ENCODE results near the gene SAMD11.
"Not testable (repeated sequence)": the region's sequence is repeated elsewhere in the genome, so short reads cannot be mapped to it uniquely, and the experiment has no call there.

SAMD11 gene

DNA sequence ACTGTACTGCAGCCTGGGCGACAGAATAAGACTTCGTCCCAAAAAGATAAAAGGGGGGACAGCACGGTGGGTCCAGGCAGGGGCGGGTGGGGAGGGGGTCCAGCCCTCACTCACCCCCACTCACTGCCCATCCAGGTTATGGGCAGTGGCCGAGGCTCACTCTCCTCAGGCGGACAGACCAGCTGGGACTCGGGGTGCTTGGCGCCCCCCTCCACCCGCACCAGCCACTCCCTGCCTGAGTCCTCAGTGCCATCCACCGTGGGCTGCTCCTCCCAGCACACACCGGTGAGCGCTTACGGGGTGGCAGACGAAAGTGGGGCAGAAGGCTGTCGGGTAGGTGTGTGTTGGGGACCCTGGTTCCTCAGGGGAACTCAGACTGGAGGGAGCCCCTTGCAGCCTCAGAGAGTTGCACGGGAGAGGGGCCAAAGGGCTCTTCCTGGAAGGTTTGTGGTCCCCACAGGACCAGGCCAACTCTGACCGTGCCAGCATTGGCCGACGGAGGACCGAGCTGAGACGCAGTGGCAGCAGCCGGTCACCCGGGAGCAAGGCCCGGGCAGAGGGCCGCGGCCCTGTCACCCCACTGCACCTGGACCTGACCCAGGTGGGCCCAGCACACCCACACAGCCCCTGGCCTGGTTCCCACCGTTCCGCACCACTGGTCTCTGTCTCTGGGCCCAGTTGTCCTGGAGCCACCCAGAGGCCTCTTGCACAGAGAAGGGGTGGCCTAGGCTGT is 49.2 kb downstream of the SAMD11 start:
- H3K27ac Mint-ChIP-seq: no peak overlapping the region
- peaks cover 7% of the 10 kb centered on the region for H3K4me1 Mint-ChIP-seq
- CTCF ChIA-PET: no interaction called here
- H3K4me3 Mint-ChIP-seq: no peak overlapping the region
- H3K36me3 Mint-ChIP-seq: no peaks in the 10 kb centered on the region
- H3K9me3 Mint-ChIP-seq: peaks cover 7% of the 10 kb centered on the region
- H3K27me3 Mint-ChIP-seq: peaks cover 70% of the 10 kb centered on the region
- DNase-seq: no peak

DNA sequence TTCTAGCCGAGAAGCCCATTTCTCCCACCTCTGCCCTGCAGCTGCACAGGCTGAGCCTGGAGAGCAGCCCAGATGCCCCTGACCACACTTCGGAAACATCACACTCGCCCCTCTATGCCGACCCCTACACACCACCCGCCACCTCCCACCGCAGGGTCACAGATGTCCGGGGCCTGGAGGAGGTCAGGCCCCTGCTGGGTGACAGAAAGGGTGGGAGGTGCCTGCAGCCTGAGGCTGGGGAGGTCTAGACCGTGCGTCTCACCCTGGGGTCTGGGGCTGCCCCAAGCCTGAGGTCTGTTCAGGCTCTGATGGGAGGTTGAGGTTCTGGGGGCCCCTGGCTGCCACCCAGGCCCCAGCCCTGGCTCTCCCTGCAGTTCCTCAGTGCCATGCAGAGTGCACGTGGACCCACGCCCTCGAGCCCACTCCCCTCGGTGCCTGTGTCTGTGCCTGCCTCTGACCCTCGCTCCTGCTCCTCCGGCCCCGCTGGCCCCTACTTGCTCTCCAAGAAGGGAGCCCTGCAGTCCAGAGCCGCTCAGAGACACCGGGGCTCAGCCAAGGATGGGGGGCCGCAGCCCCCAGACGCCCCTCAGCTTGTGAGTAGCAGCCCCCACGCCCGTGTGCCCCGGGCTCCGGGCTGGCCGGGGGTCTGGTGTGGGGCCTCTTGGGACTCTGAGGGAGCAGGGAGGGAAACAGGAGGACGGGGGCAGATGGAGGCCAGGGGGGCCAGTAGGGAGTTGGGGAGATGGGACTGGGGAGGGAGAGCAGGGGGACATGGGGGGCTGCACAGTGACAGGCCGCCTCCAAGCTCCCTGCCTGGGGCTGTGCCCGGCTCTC is 50.0 kb downstream of the SAMD11 start:
- Mint-ChIP-seq H3K27ac (no peak overlapping the region), H3K4me1 (peaks cover 10% of the 10 kb centered on the region), H3K36me3 (peaks cover 3% of the 10 kb centered on the region), H3K4me3 (no peak overlapping the region), H3K9me3 (peaks cover 10% of the 10 kb centered on the region), H3K27me3 (peaks cover 67% of the 10 kb centered on the region)
- CTCF ChIA-PET: interaction anchor here (3.1 kb wide), 1 partner anchor 68 kb away, joined by 17 read pairs; no protein-coding TSS in a partner anchor
- no peak for DNase-seq

DNA sequence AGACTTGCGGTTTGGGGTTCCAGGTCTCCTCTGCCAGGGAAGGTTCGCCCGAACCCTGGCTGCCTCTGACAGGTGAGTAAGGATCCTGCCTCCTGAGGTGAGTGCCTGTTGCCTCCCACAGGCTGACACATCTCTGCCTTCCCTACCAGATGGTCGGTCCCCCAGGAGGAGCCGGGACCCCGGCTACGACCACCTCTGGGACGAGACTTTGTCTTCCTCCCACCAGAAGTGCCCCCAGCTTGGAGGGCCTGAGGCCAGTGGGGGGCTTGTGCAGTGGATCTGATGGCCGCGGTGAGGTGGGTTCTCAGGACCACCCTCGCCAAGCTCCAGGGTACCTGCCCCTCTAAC is 50.5 kb downstream of the SAMD11 start:
- H3K27ac Mint-ChIP-seq: no peak overlapping the region
- peaks cover 10% of the 10 kb centered on the region for H3K4me1 Mint-ChIP-seq
- H3K36me3 Mint-ChIP-seq: peaks cover 3% of the 10 kb centered on the region
- CTCF ChIA-PET: interaction anchor here (3.1 kb wide), 1 partner anchor 69 kb away, joined by 17 read pairs; no protein-coding TSS in a partner anchor
- H3K4me3 Mint-ChIP-seq: no peak overlapping the region
- H3K27me3 Mint-ChIP-seq: peaks cover 65% of the 10 kb centered on the region
- no peak for DNase-seq
- peaks cover 9% of the 10 kb centered on the region for H3K9me3 Mint-ChIP-seq

DNA sequence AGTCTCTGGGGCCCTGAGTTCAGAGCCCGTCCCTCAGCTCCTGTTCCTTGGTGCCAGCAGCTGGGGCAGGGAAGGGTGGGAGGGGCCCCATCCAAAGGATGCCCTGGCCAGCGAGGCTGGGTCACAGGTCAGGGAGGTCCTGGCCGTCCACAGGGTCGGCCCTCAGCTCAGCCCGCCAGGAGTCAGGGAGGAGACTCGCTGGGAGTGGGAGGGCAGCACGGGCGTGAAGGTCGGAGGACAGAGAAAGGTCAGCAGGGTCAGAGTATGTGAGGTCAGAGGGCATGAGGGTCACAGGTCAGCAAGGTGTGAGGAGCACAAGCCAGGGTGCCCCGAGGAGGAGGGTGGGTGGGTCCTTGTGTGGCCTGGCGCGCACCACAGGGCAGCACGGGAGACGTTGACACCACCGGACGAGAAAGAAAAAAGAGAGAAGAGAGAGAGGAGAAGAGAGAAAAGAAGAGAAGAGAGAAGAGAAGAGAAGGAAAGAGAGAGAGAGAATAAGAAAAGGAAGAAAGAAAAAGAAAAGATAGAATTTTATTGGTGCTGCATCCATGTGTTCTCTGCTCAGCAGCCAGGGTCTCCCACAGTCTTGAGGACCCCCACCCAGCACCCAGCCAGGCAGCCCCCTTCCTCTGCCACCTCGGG is 51.1 kb downstream of the SAMD11 start:
- Mint-ChIP-seq H3K4me3 (no peak overlapping the region), H3K36me3 (peaks cover 3% of the 10 kb centered on the region), H3K4me1 (peaks cover 10% of the 10 kb centered on the region), H3K9me3 (peaks cover 4% of the 10 kb centered on the region), H3K27me3 (peaks cover 62% of the 10 kb centered on the region), H3K27ac (no peak overlapping the region)
- DNase-seq: no peak
- CTCF ChIA-PET: interaction anchor here (3.1 kb wide), 1 partner anchor 69 kb away, joined by 17 read pairs; no protein-coding TSS in a partner anchor

DNA sequence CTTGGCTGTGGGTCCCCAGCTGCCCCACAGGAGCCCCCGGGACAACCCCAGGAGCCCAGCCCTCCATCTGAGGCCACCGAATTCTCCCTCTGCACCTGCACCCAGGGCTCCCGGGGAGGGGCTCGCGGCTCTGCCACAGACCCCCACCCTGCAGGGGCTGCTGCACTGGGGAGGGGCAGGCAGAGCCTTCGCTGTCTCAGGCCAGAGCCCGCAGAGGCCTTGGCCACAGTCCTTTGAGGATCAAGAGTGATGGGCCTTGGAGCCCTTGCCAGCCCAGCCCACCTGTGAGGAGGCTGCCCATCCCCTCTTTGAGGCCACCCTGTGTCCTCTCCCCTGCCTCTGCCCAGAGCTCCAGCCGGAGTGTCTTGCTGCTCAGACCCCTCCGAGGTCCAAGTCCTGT is 51.6 kb downstream of the SAMD11 start:
- no peak for DNase-seq
- peaks cover 56% of the 10 kb centered on the region for H3K27me3 Mint-ChIP-seq
- H3K4me3 Mint-ChIP-seq: no peak overlapping the region
- peaks cover 10% of the 10 kb centered on the region for H3K4me1 Mint-ChIP-seq
- H3K36me3 Mint-ChIP-seq: peaks cover 3% of the 10 kb centered on the region
- peaks cover 4% of the 10 kb centered on the region for H3K9me3 Mint-ChIP-seq
- H3K27ac Mint-ChIP-seq: peak overlapping the region; percentile 52
- CTCF ChIA-PET: interaction anchor here (1.3 to 3.1 kb wide), 3 partner anchors 35 to 70 kb away, joined by 3 to 17 read pairs (median 3); no protein-coding TSS in a partner anchor

DNA sequence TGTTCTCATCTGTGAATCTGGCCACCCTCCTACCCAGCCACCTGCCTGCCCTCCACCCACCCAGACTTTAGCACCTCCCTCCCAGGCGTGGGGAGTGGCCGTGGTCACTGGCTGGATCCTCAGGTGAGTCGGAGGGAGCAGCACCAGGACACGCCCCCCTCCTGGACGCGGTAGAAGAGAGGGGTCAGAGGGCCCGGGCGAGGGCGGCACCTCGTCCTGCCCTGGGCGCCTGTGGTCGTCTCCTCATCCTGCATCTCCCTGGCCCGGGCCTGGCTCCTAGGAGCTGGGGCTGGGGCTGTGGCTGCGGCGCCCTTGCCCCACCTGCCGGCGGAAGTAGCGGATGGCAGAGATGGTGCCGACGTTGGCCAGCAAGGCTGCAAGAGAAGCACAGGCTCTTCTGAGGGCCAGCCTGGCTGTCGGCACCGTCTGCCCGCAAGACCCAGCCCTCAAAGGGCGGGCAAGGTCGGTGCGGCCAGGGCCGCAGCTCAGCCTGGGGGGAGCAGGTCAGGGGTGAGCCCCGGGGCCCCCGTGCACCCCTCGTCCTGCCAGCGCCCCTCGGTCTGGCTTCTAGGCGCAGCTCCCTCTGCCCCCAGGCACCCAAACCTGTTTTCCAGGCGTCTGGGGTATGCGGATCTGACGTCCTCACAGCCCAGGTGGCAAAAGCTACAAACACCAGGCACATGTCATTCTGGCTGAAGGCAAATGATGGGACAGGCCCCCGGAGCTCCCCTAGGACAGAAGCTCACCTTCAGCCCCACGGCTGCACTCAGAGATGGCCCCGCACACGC is 52.4 kb downstream of the SAMD11 start:
- DNase-seq: peak; percentile 82
- peaks cover 3% of the 10 kb centered on the region for H3K36me3 Mint-ChIP-seq
- no peak overlapping the region for H3K4me3 Mint-ChIP-seq
- H3K27me3 Mint-ChIP-seq: peaks cover 49% of the 10 kb centered on the region
- no peak overlapping the region for H3K27ac Mint-ChIP-seq
- H3K4me1 Mint-ChIP-seq: peaks cover 10% of the 10 kb centered on the region
- H3K9me3 Mint-ChIP-seq: peaks cover 4% of the 10 kb centered on the region
- CTCF ChIA-PET: interaction anchor here (1.3 to 3.1 kb wide), 3 partner anchors 36 to 70 kb away, joined by 3 to 17 read pairs (median 3); no protein-coding TSS in a partner anchor

DNA sequence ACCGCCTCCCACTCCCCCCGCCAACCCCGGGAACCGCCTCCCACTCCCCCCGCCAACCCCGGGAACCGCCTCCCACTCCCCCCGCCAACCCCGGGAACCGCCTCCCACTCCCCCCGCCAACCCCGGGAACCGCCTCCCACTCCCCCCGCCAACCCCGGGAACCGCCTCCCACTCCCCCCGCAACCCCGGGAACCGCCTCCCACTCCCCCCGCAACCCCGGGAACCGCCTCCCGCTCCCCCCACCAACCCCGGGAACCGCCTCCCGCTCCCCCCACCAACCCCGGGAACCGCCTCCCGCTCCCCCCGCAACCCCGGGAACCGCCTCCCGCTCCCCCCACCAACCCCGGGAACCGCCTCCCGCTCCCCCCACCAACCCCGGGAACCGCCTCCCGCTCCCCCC is 53.1 kb downstream of the SAMD11 start:
- not testable (repeated sequence) for H3K9me3 Mint-ChIP-seq, H3K36me3 Mint-ChIP-seq, H3K4me3 Mint-ChIP-seq, DNase-seq, H3K4me1 Mint-ChIP-seq, H3K27ac Mint-ChIP-seq
- CTCF ChIA-PET: interaction anchor here (1.3 to 3.1 kb wide), 3 partner anchors 37 to 71 kb away, joined by 3 to 17 read pairs (median 3); no protein-coding TSS in a partner anchor
- peaks cover 42% of the 10 kb centered on the region for H3K27me3 Mint-ChIP-seq

DNA sequence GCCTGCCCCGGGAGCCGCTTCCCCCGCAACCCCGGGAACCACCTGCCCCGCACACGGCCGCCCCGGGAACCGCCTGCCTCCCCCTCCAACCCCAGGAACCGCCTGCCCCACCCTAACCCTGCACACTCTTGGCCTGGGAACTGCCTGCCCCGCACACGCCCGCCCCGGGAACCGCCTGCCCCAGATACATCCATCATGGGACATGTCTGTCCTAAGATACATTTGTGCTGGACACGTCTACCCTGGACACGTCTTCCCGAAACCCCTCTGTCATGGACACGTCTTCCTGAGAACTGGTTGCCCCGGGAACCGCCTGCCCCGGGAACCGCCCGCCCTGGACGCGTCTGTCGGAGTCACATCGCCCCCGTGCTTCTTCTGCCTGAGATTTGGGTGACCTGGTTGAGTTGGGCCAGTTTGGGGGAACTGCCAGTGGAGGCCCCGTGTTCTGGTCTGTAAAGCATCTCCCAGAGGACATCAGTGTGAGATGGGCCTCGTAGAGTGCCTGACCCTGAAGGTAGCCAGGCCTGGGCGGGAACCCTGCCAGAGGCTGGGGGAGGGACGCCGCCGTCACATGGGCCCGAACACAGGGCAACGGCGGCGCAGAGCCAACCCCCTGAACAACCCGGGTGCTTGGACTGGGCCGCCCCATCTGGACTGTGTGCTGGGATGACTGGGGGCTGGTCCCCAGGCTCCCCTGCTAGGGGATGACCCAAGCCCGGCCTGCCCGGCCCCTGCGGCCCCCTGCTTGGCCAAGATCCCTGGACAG is 54.5 kb downstream of the SAMD11 start:
- peaks cover 40% of the 10 kb centered on the region for H3K27me3 Mint-ChIP-seq
- peaks cover 10% of the 10 kb centered on the region for H3K4me1 Mint-ChIP-seq
- H3K36me3 Mint-ChIP-seq: peaks cover 3% of the 10 kb centered on the region
- no peak overlapping the region for H3K27ac Mint-ChIP-seq
- no peak overlapping the region for H3K4me3 Mint-ChIP-seq
- no peak for DNase-seq
- CTCF ChIA-PET: no interaction called here
- H3K9me3 Mint-ChIP-seq: peaks cover 4% of the 10 kb centered on the region

DNA sequence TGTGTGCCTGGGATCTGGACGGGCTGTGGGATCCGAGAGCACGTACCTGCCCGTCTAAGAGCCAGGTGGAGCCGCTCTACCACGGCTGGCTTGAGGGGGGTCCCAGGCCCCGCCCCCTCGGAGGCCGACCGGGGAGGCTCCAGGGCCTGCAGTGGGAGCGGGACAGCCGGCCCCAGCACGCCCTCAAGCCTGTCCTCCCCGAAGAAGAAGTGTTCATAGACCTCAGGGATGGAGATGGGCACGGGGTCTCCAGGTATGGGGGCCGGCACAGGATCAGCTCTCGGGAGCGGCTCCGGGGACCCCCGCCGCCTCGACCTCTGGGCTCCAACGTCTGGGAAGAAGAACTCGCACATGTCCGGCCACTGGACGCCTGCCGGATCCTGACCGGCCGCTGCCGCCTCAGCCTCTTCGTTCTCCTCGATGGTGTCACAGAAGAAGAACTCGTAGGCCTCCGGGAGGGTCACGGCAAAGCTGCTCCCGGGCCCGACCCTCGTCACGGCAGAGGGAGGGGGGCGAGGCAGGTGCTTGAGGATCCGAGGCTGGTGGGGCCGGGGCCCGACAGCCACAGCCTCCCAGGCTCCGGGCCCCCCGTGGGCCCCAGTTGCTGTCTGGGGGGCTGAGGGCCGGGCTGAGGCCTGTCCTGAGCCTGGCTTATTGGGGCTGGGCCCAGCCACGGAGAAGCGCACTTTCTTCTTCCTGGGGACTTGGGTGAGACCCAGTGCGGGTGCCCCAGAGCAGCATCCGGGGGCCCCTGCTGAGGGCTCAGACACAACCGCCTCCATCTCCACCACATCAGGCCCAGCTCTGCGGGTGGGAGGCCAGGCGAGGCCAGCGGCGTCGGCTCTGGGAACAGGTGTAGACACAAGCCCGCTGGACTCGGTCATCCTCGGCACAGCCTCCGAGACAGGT is 55.4 kb downstream of the SAMD11 start:
- CTCF ChIA-PET: no interaction called here
- Mint-ChIP-seq H3K27me3 (peaks cover 43% of the 10 kb centered on the region), H3K4me3 (no peak overlapping the region), H3K36me3 (peaks cover 3% of the 10 kb centered on the region), H3K27ac (no peak overlapping the region), H3K9me3 (peaks cover 4% of the 10 kb centered on the region), H3K4me1 (peaks cover 10% of the 10 kb centered on the region)
- DNase-seq: no peak

DNA sequence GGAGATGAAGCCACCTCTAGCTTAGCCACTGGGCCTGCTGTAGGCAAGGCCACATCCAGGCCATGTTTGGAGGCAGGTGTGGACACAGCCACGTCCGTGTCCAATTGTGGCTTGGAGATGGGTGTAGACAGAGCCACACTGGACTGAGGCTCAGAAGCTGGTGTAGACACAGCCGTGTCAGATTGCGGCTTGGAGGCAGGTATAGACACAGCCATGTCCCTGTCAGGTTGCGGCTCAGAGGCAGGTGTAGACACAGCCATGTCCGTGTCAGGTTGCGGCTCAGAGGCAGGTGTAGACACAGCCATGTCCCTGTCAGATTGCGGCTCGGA is 56.0 kb downstream of the SAMD11 start:
- DNase-seq: no peak
- H3K4me1 Mint-ChIP-seq: peaks cover 10% of the 10 kb centered on the region
- peaks cover 41% of the 10 kb centered on the region for H3K27me3 Mint-ChIP-seq
- CTCF ChIA-PET: interaction anchor here (0.7 kb wide), 1 partner anchor 25 kb away, joined by 3 read pairs; no protein-coding TSS in a partner anchor
- no peak overlapping the region for H3K4me3 Mint-ChIP-seq
- peaks cover 3% of the 10 kb centered on the region for H3K36me3 Mint-ChIP-seq
- H3K27ac Mint-ChIP-seq: no peak overlapping the region
- peaks cover 4% of the 10 kb centered on the region for H3K9me3 Mint-ChIP-seq

DNA sequence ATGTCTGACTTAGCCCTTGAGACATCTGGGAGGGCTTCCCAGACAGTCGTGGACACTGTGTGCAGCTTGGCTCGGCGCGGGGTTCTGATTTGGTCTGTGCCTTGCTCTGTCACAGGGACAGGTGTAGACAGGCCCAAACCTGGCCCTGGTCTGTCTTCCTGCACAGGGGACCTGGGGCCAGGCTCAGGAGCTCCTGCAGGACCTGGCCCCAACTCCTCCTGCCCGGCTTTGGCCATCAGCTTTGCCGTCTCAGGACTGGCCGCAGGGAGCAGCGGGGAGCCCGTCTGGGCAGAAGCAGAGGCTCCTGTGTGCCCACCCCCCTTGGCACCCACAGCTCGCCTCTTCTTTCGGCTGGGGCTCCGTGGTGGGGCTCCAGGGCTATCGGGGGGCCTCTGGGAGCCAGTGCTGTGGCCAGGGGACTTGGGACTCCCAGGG is 56.4 kb downstream of the SAMD11 start:
- Mint-ChIP-seq H3K4me1 (peaks cover 10% of the 10 kb centered on the region), H3K9me3 (peaks cover 4% of the 10 kb centered on the region), H3K4me3 (no peak overlapping the region), H3K27ac (no peak overlapping the region), H3K36me3 (peaks cover 3% of the 10 kb centered on the region), H3K27me3 (peaks cover 41% of the 10 kb centered on the region)
- CTCF ChIA-PET: interaction anchor here (0.7 to 1.8 kb wide), 2 partner anchors 24 to 84 kb away, joined by 3 to 9 read pairs; no protein-coding TSS in a partner anchor
- DNase-seq: no peak

All from activated naive CD4-positive, alpha-beta T cell treated with anti-CD3 and anti-CD28 coated beads, Interleukin-2, amount 10 ng/mL, durations not matched to agents 7 days and 5 days (primary cell).